IMR-90 (cell line): ENCODE results near the gene ZNF774. TPM values are rescaled to one million over a fixed set of nuclear protein-coding genes. Genes with fewer than 3 reads are reported as not detected.

Experiments
- ATAC-seq: fragments of 200-7000 bp; cut with Tn5 transposase; 2 replicates; pipeline ENCODE4 v1.9.1; 2020; ENCODE audit warnings: low read depth, mild to moderate bottlenecking, moderate library complexity
- BruUV-seq: library from RNA; stranded (reverse); fragments of 400-500 nt; replicated peaks from 2 replicates; lab custom pipeline; 2021; lab: Mats Ljungman, UMichigan
- CTCF ChIA-PET: fragments of 300-600 bp; formaldehyde crosslinking; extraction: SDS; loops from one replicate; lab custom pipeline; 2021; ENCODE audit warnings: antibody characterized with exemption; lab: Yijun Ruan, JAX
- POLR2A ChIA-PET: fragments of 300-600 bp; sonication (Branson Sonifier 250); formaldehyde crosslinking; loops from one replicate; lab custom pipeline; 2022; ENCODE audit warnings: antibody characterized with exemption; ENCODE audit not compliant: unreplicated experiment; lab: Charles Lee
- DNase-seq: peaks from one replicate; pipeline ENCODE4 v3.0.0; 2013
- H2AFZ ChIP-seq: replicated peaks from 2 replicates; pipeline ENCODE3; 2013; ENCODE audit warnings: low read length, mild to moderate bottlenecking; ENCODE audit not compliant: poor library complexity
- H2AK5ac ChIP-seq: 2 replicates; pipeline ENCODE4 v1.6.1; 2013; ENCODE audit warnings: low read depth, low read length, inconsistent platforms
- H2AK9ac ChIP-seq: replicated peaks from 2 replicates; pipeline ENCODE3; 2013; ENCODE audit warnings: mild to moderate bottlenecking, low read depth, low read length, moderate library complexity; ENCODE audit not compliant: poor library complexity
- H2BK120ac ChIP-seq: 2 replicates; pipeline ENCODE4 v1.6.1; 2013; ENCODE audit warnings: low read depth, low read length, inconsistent platforms
- H2BK15ac ChIP-seq: 3 replicates; pipeline ENCODE4 v1.6.1; 2013; ENCODE audit warnings: low read depth, low read length, inconsistent platforms
- H2BK20ac ChIP-seq: 2 replicates; pipeline ENCODE4 v1.6.1; 2013; ENCODE audit warnings: low read depth, mild to moderate bottlenecking, inconsistent platforms, low read length, moderate library complexity
- H2BK5ac ChIP-seq: 2 replicates; pipeline ENCODE4 v1.6.1; 2013; ENCODE audit warnings: mild to moderate bottlenecking, low read depth, low read length, inconsistent platforms; ENCODE audit not compliant: poor library complexity, severe bottlenecking
- H3K14ac ChIP-seq: replicated peaks from 2 replicates; pipeline ENCODE4 v1.6.1; 2013; ENCODE audit warnings: low read depth, low read length, inconsistent platforms
- H3K18ac ChIP-seq: 2 replicates; pipeline ENCODE4 v1.6.1; 2013; ENCODE audit warnings: low read depth, low read length, control low read depth
- H3K23ac ChIP-seq: 2 replicates; pipeline ENCODE4 v1.6.1; 2013; ENCODE audit warnings: low read depth, low read length, inconsistent platforms
- H3K27ac ChIP-seq: 2 replicates; pipeline ENCODE4 v1.5.1; 2013; ENCODE audit warnings: mild to moderate bottlenecking, control low read depth, low read length; ENCODE audit not compliant: insufficient read depth
- H3K27me3 ChIP-seq: 2 replicates; pipeline ENCODE4 v1.6.1; 2013; ENCODE audit warnings: low read length; ENCODE audit not compliant: control insufficient read depth, insufficient read depth
- H3K36me3 ChIP-seq: 2 replicates; pipeline ENCODE4 v1.6.1; 2013; ENCODE audit warnings: low read length, mixed read lengths; ENCODE audit not compliant: control insufficient read depth, insufficient read depth
- H3K4ac ChIP-seq: 2 replicates; pipeline ENCODE4 v1.6.1; 2013; ENCODE audit warnings: low read depth, low read length, inconsistent platforms
- H3K4me1 ChIP-seq: 2 replicates; pipeline ENCODE4 v1.6.1; 2013; ENCODE audit warnings: low read length, mixed read lengths; ENCODE audit not compliant: control insufficient read depth, insufficient read depth
- H3K4me2 ChIP-seq: 2 replicates; pipeline ENCODE4 v1.6.1; 2013; ENCODE audit warnings: low read depth, mild to moderate bottlenecking, control low read depth, low read length, moderate library complexity
- H3K4me3 ChIP-seq: 2 replicates; pipeline ENCODE4 v1.5.1; 2013; ENCODE audit warnings: low read depth, mild to moderate bottlenecking, control low read depth, low read length, moderate library complexity; ENCODE audit not compliant: insufficient read depth
- H3K56ac ChIP-seq: 2 replicates; pipeline ENCODE4 v1.6.1; 2013; ENCODE audit warnings: low read length, inconsistent platforms; ENCODE audit not compliant: insufficient read depth; ENCODE audit errors: extremely low read depth
- H3K79me1 ChIP-seq, 2 experiments: 2 replicates each; pipeline ENCODE4 v1.6.1; 2013; ENCODE audit warnings: low read length in 2 of 2, inconsistent platforms in 1 of 2, low read depth in 1 of 2
- H3K9ac ChIP-seq: 2 replicates; pipeline ENCODE4 v1.6.1; 2013; ENCODE audit warnings: low read depth, low read length, control low read depth
- H3K9me1 ChIP-seq: 2 replicates; pipeline ENCODE4 v1.6.1; 2013; ENCODE audit warnings: low read length, inconsistent platforms; ENCODE audit not compliant: insufficient read depth
- H3K9me3 ChIP-seq: 2 replicates; pipeline ENCODE4 v1.6.1; 2013; ENCODE audit warnings: low read length; ENCODE audit not compliant: control insufficient read depth, insufficient read depth
- H4K20me1 ChIP-seq: 2 replicates; pipeline ENCODE4 v1.6.1; 2013; ENCODE audit warnings: low read length, inconsistent platforms; ENCODE audit not compliant: insufficient read depth
- H4K5ac ChIP-seq: 2 replicates; pipeline ENCODE4 v1.6.1; 2013; ENCODE audit warnings: mild to moderate bottlenecking, low read depth, low read length, control low read depth
- H4K8ac ChIP-seq, 2 experiments: 2 replicates each; pipeline ENCODE4 v1.6.1; 2013; ENCODE audit warnings: low read depth in 2 of 2, low read length in 2 of 2, control low read depth in 1 of 2, inconsistent platforms in 1 of 2
- H4K91ac ChIP-seq: 2 replicates; pipeline ENCODE4 v1.6.1; 2013; ENCODE audit warnings: low read depth, low read length, inconsistent platforms; ENCODE audit not compliant: insufficient read depth
- BHLHE40 ChIP-seq: fragments of 150-350 bp; IDR thresholded peaks from 2 replicates; pipeline ENCODE4 v1.6.1; 2016; ENCODE audit warnings: mild to moderate bottlenecking, low read depth, low read length
- CEBPB ChIP-seq: IDR thresholded peaks from 2 replicates; pipeline ENCODE4 v1.6.1; 2012; ENCODE audit warnings: low read depth, low read length, improper control_type of control experiment
- CHD1 ChIP-seq: IDR thresholded peaks from 2 replicates; pipeline ENCODE4 v1.6.1; 2012; ENCODE audit warnings: low read depth, low read length, improper control_type of control experiment
- CTCF ChIP-seq: conservative IDR thresholded peaks from 2 replicates; pipeline ENCODE4 v1.5.1; 2012; ENCODE audit warnings: mild to moderate bottlenecking, low read depth, low read length, improper control_type of control experiment
- MAZ ChIP-seq: IDR thresholded peaks from 2 replicates; pipeline ENCODE4 v1.6.1; 2012; ENCODE audit warnings: low read depth, mild to moderate bottlenecking, low read length, improper control_type of control experiment, moderate library complexity, borderline replicate concordance
- MXI1 ChIP-seq: IDR thresholded peaks from 2 replicates; pipeline ENCODE4 v1.6.1; 2012; ENCODE audit warnings: low read depth, mild to moderate bottlenecking, low read length, moderate library complexity, borderline replicate concordance
- WGBS, 2 experiments: methylation state at CpG; one replicate each; pipeline versions ENCODE4 v1.1.5 to v1.1.7; 2013; ENCODE audit warnings: missing lambda C conversion rate in 2 of 2; ENCODE audit not compliant: insufficient read length in 1 of 2; ENCODE audit errors: extremely low coverage in 2 of 2; 5-methylcytosine and 5-hydroxymethylcytosine counted together
- dilution Hi-C: fragments of 300-500 bp; cut with HindIII; formaldehyde crosslinking; loops from one replicate; pipeline ENCODE4 v1.14.3; 2018; ENCODE audit warnings: low sequenced_read_pairs; ENCODE audit not compliant: unreplicated experiment
- in situ Hi-C: fragments of 300-500 bp; cut with MboI; formaldehyde crosslinking; loops from 3 replicates; pipeline ENCODE4 v1.14.3; 2019; ENCODE audit warnings: low sequenced_read_pairs, inconsistent platforms, mixed read lengths
- intact Hi-C: fragments of 100-400 bp; cut with micrococcal nuclease; formaldehyde crosslinking; loops from 2 replicates; pipeline ENCODE4 v1.10.0; 2022
- polyA plus RNA-seq, 3 experiments: library from polyadenylated mRNA; depleted of rRNA; stranded (reverse); fragments of >200 nt; gene quantifications; 2 replicates each; pipeline ENCODE4 v1.2.3, GENCODE V29; 2012; ENCODE audit warnings: low replicate concordance in 1 of 3
- total RNA-seq: library from RNA; depleted of rRNA; stranded (reverse); fragments of >200 nt; gene quantifications from 2 replicates; pipeline ENCODE4 v1.2.3, GENCODE V29; 2012

Gene ZNF774
- total and polyA plus RNA-seq, 2 of the 4 experiments (the other 2 are of a cell fraction): 0.91 to 1.1 TPM

- TF ChIP-seq MAZ (no peak), CEBPB (no peak), BHLHE40 (no peak)
Observed at GRCh38 chr15:90320062-90320884, 31.8 kb upstream of the ZNF774 start (continued).

- no peak for TF ChIP-seq CTCF
- no peak for TF ChIP-seq MXI1
- TF ChIP-seq CEBPB: no peak
- no peak for TF ChIP-seq MAZ
- TF ChIP-seq BHLHE40: no peak
- TF ChIP-seq CHD1: no peak
- DNase-seq (no peak), ATAC-seq (no peak)
- no TSS peak for BruUV-seq
- Histone ChIP-seq H3K23ac (no peak overlapping the region), H3K4me2 (no peak overlapping the region), H2AK9ac (no peak overlapping the region), H3K4me3 (no peak overlapping the region), H3K9me3 (no peaks in the 10 kb centered on the region), H3K36me3 (no peaks in the 10 kb centered on the region), H3K4me1 (0 out of 2 replicates have a peak, but pooled peaks cover 1% of the 10 kb centered on the region), H3K9me1 (no peaks in the 10 kb centered on the region), H4K91ac (no peak overlapping the region), H4K8ac (no peak overlapping the region), H2BK20ac (no peak overlapping the region), H2BK120ac (no peak overlapping the region), H3K79me1 (no peaks in the 10 kb centered on the region), H4K20me1 (no peaks in the 10 kb centered on the region), H3K27me3 (no peaks in the 10 kb centered on the region), H2AFZ (no peak overlapping the region), H3K27ac (no peak overlapping the region), H3K18ac (no peak overlapping the region), H2AK5ac (no peak overlapping the region), H2BK5ac (no peak overlapping the region), H4K5ac (no peak overlapping the region), H3K4ac (no peak overlapping the region), H2BK15ac (no peak overlapping the region), H3K9ac (no peak overlapping the region), H3K56ac (no peak overlapping the region), H3K14ac (no peak overlapping the region)
- dilution Hi-C loops (no loop called here), intact Hi-C loops (loop anchor here (1.0 to 10.0 kb wide), 6 partner anchors 67 to 613 kb away; partner anchors contain the start of gene IQGAP1), in situ Hi-C loops (loop anchor here (5.0 to 25.0 kb wide), 2 partner anchors 151 to 566 kb away; partner anchors contain the start of gene FES)
- ChIA-PET CTCF (interaction anchor here (0.8 to 2.5 kb wide), 7 partner anchors 11 to 565 kb away, joined by 3 to 34 read pairs (median 5); partner anchors contain the start of gene IQGAP1), POLR2A (no interaction called here)
- no CpG with 5 or more reads among the region's 1 CpG for WGBS, 2 experiments
Observed at GRCh38 chr15:90320885-90321278, 31.2 kb upstream of the ZNF774 start.
